Upper lobe of left lung (tissue), 6 donors: ENCODE data around the gene POLR2B. TPM values are rescaled to one million over a fixed set of nuclear protein-coding genes. Genes with fewer than 3 reads are reported as not detected.
A peak's percentile ranks its signal among the peaks of the same experiment; 100 is the strongest.

ENCODE experiments used
- ATAC-seq, 2 donors: fragments of 200-7000 bp; cut with Tn5 transposase; one replicate each; pipeline ENCODE4 v1.9.1; 2022; ENCODE audit warnings: mild to moderate bottlenecking in 2 of 2, moderate library complexity in 2 of 2; ENCODE audit not compliant: low FRiP score in 2 of 2
- DNase-seq, 2 donors: peaks; one replicate each; pipeline ENCODE4 v3.0.0-alpha.2; 2019 to 2020
- H3K27ac ChIP-seq, 4 donors: fragments of 200-600 bp; sonication (generic); one replicate each; pipeline ENCODE4 v1.5.1; 2016 to 2019
- H3K27me3 ChIP-seq, 4 donors: fragments of 200-600 bp; sonication (generic); one replicate each; pipeline ENCODE4 v1.5.1; 2017 to 2019
- H3K36me3 ChIP-seq, 4 donors: fragments of 200-600 bp; sonication (generic); one replicate each; pipeline ENCODE4 v1.5.1; 2016 to 2019
- H3K4me1 ChIP-seq, 4 donors: fragments of 200-600 bp; sonication (generic); one replicate each; pipeline ENCODE4 v1.5.1; 2018 to 2019
- H3K4me3 ChIP-seq, 4 donors: fragments of 200-600 bp; sonication (generic); one replicate each; pipeline ENCODE4 v1.5.1; 2017 to 2019; ENCODE audit warnings: mild to moderate bottlenecking in 2 of 4, moderate library complexity in 1 of 4
- H3K9me3 ChIP-seq, 4 donors: fragments of 200-600 bp; sonication (generic); one replicate each; pipeline ENCODE4 v1.5.1; 2018 to 2019
- CTCF ChIP-seq, 6 experiments: fragments of 450-650 bp in 4 of 6; fragments of 200-600 bp in 2 of 6; sonication (generic) in 2 of 6; IDR thresholded peaks; one replicate each; pipeline ENCODE4 v1.5.1; 2016 to 2019; ENCODE audit warnings: antibody characterized with exemption in 6 of 6
- EP300 ChIP-seq, 4 donors: sonication (generic); formaldehyde crosslinking; IDR thresholded peaks; one replicate each; pipeline ENCODE4 v1.5.1; 2017; ENCODE audit warnings: antibody characterized with exemption in 4 of 4, control low read depth in 2 of 4
- POLR2A ChIP-seq, 4 donors: fragments of 450-650 bp; IDR thresholded peaks; one replicate each; pipeline ENCODE4 v1.5.1; 2016 to 2017; ENCODE audit warnings: antibody characterized with exemption in 4 of 4, mild to moderate bottlenecking in 2 of 4
- POLR2AphosphoS5 ChIP-seq, 2 donors: sonication (generic); formaldehyde crosslinking; IDR thresholded peaks; one replicate each; pipeline ENCODE4 v1.5.1; 2017; ENCODE audit warnings: antibody characterized with exemption in 2 of 2
- WGBS, 2 donors: methylation state at CpG; one replicate each; pipeline ENCODE4 v1.1.5; 2017 to 2018; 5-methylcytosine and 5-hydroxymethylcytosine counted together
- total RNA-seq, 6 donors: library from RNA; depleted of rRNA in 4 of 6; stranded (reverse); fragments of >200 nt in 4 of 6; gene quantifications; one replicate each; pipeline versions ENCODE4 v1.1.0 to v1.2.1, GENCODE V29; 2016 to 2021
- donor health status: DM: no; HTN: no; CAD: no; lungs with moderate emphysema.
- donor health status: DM: no; HTN: yes; CAD: no; lungs with severe emphysema.

POLR2B gene
- total RNA-seq, 6 donors from 2014 or later: 50.7 to 138 (median 69.4) TPM

- no peak for TF ChIP-seq POLR2A (IDR thresholded peaks at IDR 0.05)
- TF ChIP-seq CTCF (IDR thresholded peaks at IDR 0.05): no peak
- no peak for TF ChIP-seq EP300 (IDR thresholded peaks at IDR 0.05)
- no peak for TF ChIP-seq POLR2AphosphoS5 (IDR thresholded peaks at IDR 0.05)
- Histone ChIP-seq H3K9me3 (no peaks in the 10 kb centered on the region), H3K27ac (no peak overlapping the region), H3K4me3 (no peak overlapping the region), H3K36me3 (peaks cover 0 to 25% (median 0%) of the 10 kb centered on the region in 4 donors), H3K27me3 (no peaks in the 10 kb centered on the region), H3K4me1 (no peaks in the 10 kb centered on the region)
- no peak for DNase-seq
- WGBS, 2 donors: 96% methylated on average over 12 of the region's 12 CpGs
- no peak for ATAC-seq
Observed at GRCh38 chr4:56940403-56940802, 38.3 kb upstream of the POLR2B start.

GRCh38 chr4:56940971-56941370 is 37.7 kb upstream of the POLR2B start:
- no peak for TF ChIP-seq POLR2A (IDR thresholded peaks at IDR 0.05)
- TF ChIP-seq EP300 (IDR thresholded peaks at IDR 0.05): no peak
- TF ChIP-seq POLR2AphosphoS5 (IDR thresholded peaks at IDR 0.05): no peak
- no peaks in the 10 kb centered on the region for H3K9me3 ChIP-seq
- peaks cover 0 to 25% (median 0%) of the 10 kb centered on the region in 4 donors for H3K36me3 ChIP-seq
- ATAC-seq (no peak), DNase-seq (no peak)
- no peaks in the 10 kb centered on the region for H3K27me3 ChIP-seq
- H3K4me1 ChIP-seq: no peaks in the 10 kb centered on the region
- no peak overlapping the region for H3K4me3 ChIP-seq
- H3K27ac ChIP-seq: no peak overlapping the region

GRCh38 chr4:56941403-56941802 is 37.3 kb upstream of the POLR2B start:
- no peak for ATAC-seq
- WGBS, 2 donors: 84 to 86% methylated on average over 3 of the region's 3 CpGs
- TF ChIP-seq EP300 (IDR thresholded peaks at IDR 0.05) (no peak), CTCF (IDR thresholded peaks at IDR 0.05) (no peak), POLR2A (IDR thresholded peaks at IDR 0.05) (no peak), POLR2AphosphoS5 (IDR thresholded peaks at IDR 0.05) (no peak)
- Histone ChIP-seq H3K4me3 (no peak overlapping the region), H3K27me3 (no peaks in the 10 kb centered on the region), H3K36me3 (peaks cover 0 to 25% (median 0%) of the 10 kb centered on the region in 4 donors), H3K27ac (no peak overlapping the region), H3K4me1 (no peaks in the 10 kb centered on the region), H3K9me3 (no peaks in the 10 kb centered on the region)
- DNase-seq: no peak

- ATAC-seq (no peak), DNase-seq (no peak)
- no peaks in the 10 kb centered on the region for H3K9me3 ChIP-seq
- TF ChIP-seq EP300 (IDR thresholded peaks at IDR 0.05) (no peak), CTCF (IDR thresholded peaks at IDR 0.05) (no peak), POLR2A (IDR thresholded peaks at IDR 0.05) (no peak), POLR2AphosphoS5 (IDR thresholded peaks at IDR 0.05) (no peak)
- H3K27ac ChIP-seq: no peak overlapping the region
- H3K36me3 ChIP-seq: no peaks in the 10 kb centered on the region
- H3K4me3 ChIP-seq: no peak overlapping the region
- peaks cover 0 to 4% (median 0%) of the 10 kb centered on the region in 4 donors for H3K4me1 ChIP-seq
- 89 to 92% methylated on average over 9 of the region's 9 CpGs for WGBS, 2 donors
- H3K27me3 ChIP-seq: no peaks in the 10 kb centered on the region
Observed at GRCh38 chr4:56953680-56954520, 24.8 kb upstream of the POLR2B start.

GRCh38 chr4:56958111-56958517 is 20.6 kb upstream of the POLR2B start:
- H3K36me3 ChIP-seq: peaks cover 0 to 20% (median 12%) of the 10 kb centered on the region in 4 donors
- TF ChIP-seq POLR2AphosphoS5 (IDR thresholded peaks at IDR 0.05) (peak; percentile 49 to 52), EP300 (IDR thresholded peaks at IDR 0.05) (no peak)
- ATAC-seq (peak; percentile 79 to 97), DNase-seq (peak in 1 of 2 donors; percentile 62)
- peaks cover 0 to 5% (median 0%) of the 10 kb centered on the region in 4 donors for H3K4me1 ChIP-seq
- WGBS, 2 donors: 37 to 38% methylated on average over 7 of the region's 7 CpGs
- no peaks in the 10 kb centered on the region for H3K9me3 ChIP-seq
- no peak overlapping the region for H3K4me3 ChIP-seq
- no peaks in the 10 kb centered on the region for H3K27me3 ChIP-seq
- no peak overlapping the region for H3K27ac ChIP-seq
